BJ (cell line): Measurements from ENCODE around the gene SPACA9. TPM values are rescaled to one million over a fixed set of nuclear protein-coding genes. Genes with fewer than 3 reads are reported as not detected.

Source experiments
- CTCF ChIA-PET: fragments of 350-600 bp; formaldehyde crosslinking; extraction: SDS; loops from one replicate; lab custom pipeline; 2021; ENCODE audit warnings: antibody characterized with exemption, inconsistent platforms; lab: Yijun Ruan, JAX
- POLR2A ChIA-PET: fragments of 300-600 bp; sonication (Branson Sonifier 250); formaldehyde crosslinking; extraction: SDS; loops from one replicate; lab custom pipeline; 2021; ENCODE audit warnings: antibody characterized with exemption; lab: Charles Lee
- DNase-seq: peaks from one replicate; pipeline ENCODE4 v3.0.0-alpha.2; 2011; ENCODE audit warnings: low read depth
- H3K27me3 ChIP-seq: 2 replicates; pipeline ENCODE4 v1.6.0; 2011; ENCODE audit warnings: low read length; ENCODE audit not compliant: control insufficient read depth, insufficient read depth
- H3K36me3 ChIP-seq: 2 replicates; pipeline ENCODE4 v1.5.1; 2011; ENCODE audit warnings: low read length; ENCODE audit not compliant: control insufficient read depth, insufficient read depth
- H3K4me3 ChIP-seq: 2 replicates; pipeline ENCODE4 v1.5.1; 2011; ENCODE audit warnings: low read depth, mild to moderate bottlenecking, control low read depth, low read length
- CTCF ChIP-seq: IDR thresholded peaks from 2 replicates; pipeline ENCODE4 v1.5.1; 2011; ENCODE audit warnings: low read depth, mild to moderate bottlenecking, control low read depth, inconsistent platforms, low read length, moderate library complexity; ENCODE audit not compliant: insufficient read depth
- polyA minus RNA-seq: library from RNA; depleted of rRNA, polyadenylated mRNA; stranded (reverse); fragments of >200 nt; gene quantifications from 2 replicates; pipeline ENCODE4 v1.2.3, GENCODE V29; 2011; rRNA and poly(A)+ RNA removed
- polyA plus RNA-seq: library from polyadenylated mRNA; depleted of rRNA; stranded (reverse); fragments of >200 nt; gene quantifications from 2 replicates; pipeline ENCODE4 v1.2.3, GENCODE V29; 2011; rRNA removed

Gene SPACA9
- polyA plus RNA-seq, result 3.4 and 5.1 TPM in 2 replicates
- 1.7 and 1.8 TPM in 2 replicates for polyA minus RNA-seq

- no peak for TF ChIP-seq CTCF
- Histone ChIP-seq H3K4me3 (peak within 1 kb of the TSS; percentile 95), H3K36me3 (no peaks in the 10 kb centered on the region), H3K27me3 (no peaks in the 10 kb centered on the region)
- DNase-seq, result no peak
- CTCF ChIA-PET, result interaction anchor here (1.0 kb wide), 1 partner anchor 23 kb away, joined by 3 read pairs; no protein-coding TSS in a partner anchor
- POLR2A ChIA-PET, result no interaction called here
Measured at GRCh38 chr9:132878695-132879456, at the start of gene SPACA9. Gene SPACA9, plus strand, starts transcription at chr9:132878898. Its CDS starts 5,050 bp downstream, at chr9:132883948.

GRCh38 chr9:132832171-132832881 lies 46.4 kb upstream of the SPACA9 start:
- ChIA-PET POLR2A (interaction anchor here (0.7 kb wide), 1 partner anchor 670 kb away, joined by 18 read pairs; the partner anchor contains the start of gene NTNG2), CTCF (no interaction called here)
- TF ChIP-seq CTCF, result no peak
- H3K36me3 ChIP-seq, result no peaks in the 10 kb centered on the region
- peaks cover 14% of the 10 kb centered on the region for H3K27me3 ChIP-seq
- no peak for DNase-seq
- no peak overlapping the region for H3K4me3 ChIP-seq

GRCh38 chr9:132833550-132834121 lies 45.1 kb upstream of the SPACA9 start:
- TF ChIP-seq CTCF, result no peak
- Histone ChIP-seq H3K4me3 (no peak overlapping the region), H3K27me3 (peaks cover 14% of the 10 kb centered on the region), H3K36me3 (no peaks in the 10 kb centered on the region)
- no peak for DNase-seq
- ChIA-PET POLR2A (no interaction called here), CTCF (no interaction called here)

GRCh38 chr9:132834343-132834742 lies 44.4 kb upstream of the SPACA9 start:
- ChIA-PET CTCF (interaction anchor here (0.6 kb wide), 1 partner anchor 106 kb away, joined by 3 read pairs; no protein-coding TSS in a partner anchor), POLR2A (no interaction called here)
- Histone ChIP-seq H3K36me3 (no peaks in the 10 kb centered on the region), H3K27me3 (peaks cover 14% of the 10 kb centered on the region), H3K4me3 (no peak overlapping the region)
- DNase-seq, result no peak
- TF ChIP-seq CTCF, result no peak
